HG03342 (cell line): ENCODE data around the gene SRD5A2.

Experiments used
- ATAC-seq: cut with Tn5 transposase; IDR thresholded peaks from one replicate; pipeline ENCODE4 v1.9.1; 2021; ENCODE audit warnings: mild to moderate bottlenecking, moderate library complexity; ENCODE audit not compliant: unreplicated experiment

The SRD5A2 gene

GRCh38 chr2:31474296-31474695, 106.4 kb downstream of the SRD5A2 start:
- no peak for ATAC-seq
